HCT116 (cell line): ENCODE measurements around the gene RNF141.
A peak's percentile ranks its signal among the peaks of the same experiment; 100 is the strongest.

Experiments
- CEBPB ChIP-seq: IDR thresholded peaks from 2 replicates; pipeline ENCODE4 v1.6.1; 2012; ENCODE audit warnings: low read depth
- EZH2 ChIP-seq: fragments of 200-600 bp; sonication (generic); IDR thresholded peaks from 2 replicates; pipeline ENCODE4 v1.6.1; 2017; ENCODE audit warnings: antibody characterized with exemption, mixed run types
- EZH2phosphoT487 ChIP-seq: fragments of 200-600 bp; IDR thresholded peaks from 2 replicates; pipeline ENCODE4 v1.6.1; 2018; ENCODE audit warnings: antibody characterized with exemption, borderline replicate concordance
- JUND ChIP-seq: IDR thresholded peaks from 2 replicates; pipeline ENCODE4 v1.6.1; 2012
- POLR2A ChIP-seq: IDR thresholded peaks from 2 replicates; pipeline ENCODE4 v1.7.0; 2011; ENCODE audit warnings: borderline replicate concordance; ENCODE audit not compliant: insufficient read depth, insufficient read length; ENCODE audit errors: extremely low read depth
- POLR2AphosphoS5 ChIP-seq: IDR thresholded peaks from 2 replicates; pipeline ENCODE4 v1.6.1; 2011; ENCODE audit warnings: mild to moderate bottlenecking, low read depth, low read length, moderate library complexity
- RAD21 ChIP-seq: IDR thresholded peaks from 2 replicates; pipeline ENCODE4 v1.6.1; 2012; ENCODE audit warnings: low read depth, mild to moderate bottlenecking
- REST ChIP-seq: IDR thresholded peaks from 2 replicates; pipeline ENCODE4 v1.6.1; 2012; ENCODE audit warnings: low read depth
- SIN3A ChIP-seq: IDR thresholded peaks from 2 replicates; pipeline ENCODE4 v1.6.1; 2012; ENCODE audit warnings: low read depth
- SRF ChIP-seq: IDR thresholded peaks from 2 replicates; pipeline ENCODE4 v1.6.1; 2012; ENCODE audit warnings: low read depth
- ZNF274 ChIP-seq: fragments of 200-500 bp; sonication (Bioruptor generic); IDR thresholded peaks from 2 replicates; pipeline ENCODE4 v1.6.1; 2014; ENCODE audit warnings: mild to moderate bottlenecking, low read depth, low read length, inconsistent platforms
- TF ChIP-seq, protein P1 (sequence below), 3 experiments: fragments of 200-600 bp in 1 of 3; sonication (generic) in 1 of 3; IDR thresholded peaks in 2 of 3; conservative IDR thresholded peaks in 1 of 3; 2 replicates each; pipeline ENCODE4 v1.5.1; 2012 to 2017; ENCODE audit warnings: low read depth in 2 of 3, low read length in 2 of 3, antibody characterized with exemption in 1 of 3, borderline replicate concordance in 1 of 3, control low read depth in 1 of 3, mild to moderate bottlenecking in 1 of 3, mixed read lengths in 1 of 3, mixed run types in 1 of 3, moderate library complexity in 1 of 3; ENCODE audit not compliant: insufficient read depth in 1 of 3
- TF ChIP-seq, protein P2 (sequence below): IDR thresholded peaks from 2 replicates; pipeline ENCODE4 v1.6.1; 2012

GRCh38 chr11:10564696-10565318 lies 23.8 kb upstream of the RNF141 start:
- no peak for TF ChIP-seq JUND
- no peak for TF ChIP-seq SIN3A
- TF ChIP-seq POLR2A = no peak
- TF ChIP-seq, protein P1, sequence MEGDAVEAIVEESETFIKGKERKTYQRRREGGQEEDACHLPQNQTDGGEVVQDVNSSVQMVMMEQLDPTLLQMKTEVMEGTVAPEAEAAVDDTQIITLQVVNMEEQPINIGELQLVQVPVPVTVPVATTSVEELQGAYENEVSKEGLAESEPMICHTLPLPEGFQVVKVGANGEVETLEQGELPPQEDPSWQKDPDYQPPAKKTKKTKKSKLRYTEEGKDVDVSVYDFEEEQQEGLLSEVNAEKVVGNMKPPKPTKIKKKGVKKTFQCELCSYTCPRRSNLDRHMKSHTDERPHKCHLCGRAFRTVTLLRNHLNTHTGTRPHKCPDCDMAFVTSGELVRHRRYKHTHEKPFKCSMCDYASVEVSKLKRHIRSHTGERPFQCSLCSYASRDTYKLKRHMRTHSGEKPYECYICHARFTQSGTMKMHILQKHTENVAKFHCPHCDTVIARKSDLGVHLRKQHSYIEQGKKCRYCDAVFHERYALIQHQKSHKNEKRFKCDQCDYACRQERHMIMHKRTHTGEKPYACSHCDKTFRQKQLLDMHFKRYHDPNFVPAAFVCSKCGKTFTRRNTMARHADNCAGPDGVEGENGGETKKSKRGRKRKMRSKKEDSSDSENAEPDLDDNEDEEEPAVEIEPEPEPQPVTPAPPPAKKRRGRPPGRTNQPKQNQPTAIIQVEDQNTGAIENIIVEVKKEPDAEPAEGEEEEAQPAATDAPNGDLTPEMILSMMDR (IDR thresholded peaks at IDR 0.05 in 2 of 3, conservative IDR thresholded peaks at IDR 0.05 in 1 of 3; ENCODE audit: borderline replicate concordance in 1 of 3, insufficient read depth in 1 of 3, low read depth in 2 of 3, low read length in 2 of 3) = peak; percentile 26 to 41 (median 36); a peak in 4 of 6 replicates
- TF ChIP-seq REST = no peak
- no peak for TF ChIP-seq EZH2
- TF ChIP-seq EZH2phosphoT487 = no peak
- TF ChIP-seq, protein P2, sequence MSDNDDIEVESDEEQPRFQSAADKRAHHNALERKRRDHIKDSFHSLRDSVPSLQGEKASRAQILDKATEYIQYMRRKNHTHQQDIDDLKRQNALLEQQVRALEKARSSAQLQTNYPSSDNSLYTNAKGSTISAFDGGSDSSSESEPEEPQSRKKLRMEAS = no peak
- no peak for TF ChIP-seq POLR2AphosphoS5
- TF ChIP-seq RAD21 = peak; percentile 65
- TF ChIP-seq CEBPB = no peak
- TF ChIP-seq SRF = no peak
- no peak for TF ChIP-seq ZNF274
